ENCODE results near the gene SLC30A9.

Gene SLC30A9

DNA sequence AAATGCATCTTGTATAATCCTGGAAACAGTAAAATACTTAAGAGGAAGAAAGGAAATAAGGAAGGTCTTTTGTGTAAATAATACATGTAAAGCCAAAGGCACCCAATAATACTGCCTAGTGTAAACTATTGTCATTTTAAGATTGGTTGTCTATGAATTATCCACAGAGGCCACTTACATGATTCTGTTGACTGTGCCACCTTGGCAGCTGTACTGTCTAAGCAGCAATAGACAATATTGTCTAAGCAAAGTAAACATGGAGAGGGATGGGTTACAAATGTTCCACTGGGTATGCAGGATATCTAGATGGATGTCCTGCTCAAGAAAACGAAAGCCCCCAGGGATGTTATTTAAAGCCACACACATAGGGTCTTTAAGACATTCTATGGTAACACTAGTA lies 142.7 kb downstream of the SLC30A9 start:
- Histone ChIP-seq H3K9ac (ENCODE audit: low read depth, low read length) (no peak overlapping the region), H3K36me3 (ENCODE audit: insufficient read depth, low read length) (no peaks in the 10 kb centered on the region), H3K4me1 (ENCODE audit: insufficient read depth, low read length) (peaks cover 15% of the 10 kb centered on the region), H3K9me3 (ENCODE audit: control insufficient read depth, insufficient read depth, low read length) (no peaks in the 10 kb centered on the region)

DNA sequence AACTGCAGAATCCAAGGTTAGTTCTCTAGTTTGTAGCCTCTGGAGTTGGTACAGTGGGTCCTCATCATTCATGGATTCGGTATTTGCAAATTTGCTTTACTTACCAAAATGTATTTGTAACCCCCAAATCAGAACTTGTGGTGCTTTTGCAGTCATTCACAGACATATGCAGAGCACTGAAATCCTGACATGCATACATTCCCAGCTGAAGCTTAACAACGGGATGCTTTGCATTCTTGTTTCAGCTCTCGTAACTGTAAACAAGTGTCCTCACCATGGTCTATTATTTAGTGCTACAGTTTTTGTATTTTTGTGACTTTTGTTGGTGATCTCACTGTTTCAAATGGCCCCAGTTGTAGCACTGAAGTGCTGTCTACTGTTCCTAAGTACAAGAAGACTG lies 146.0 kb downstream of the SLC30A9 start:
- Histone ChIP-seq H3K9me3 (ENCODE audit: control insufficient read depth, insufficient read depth, low read length) (no peaks in the 10 kb centered on the region), H3K9ac (ENCODE audit: low read depth, low read length) (no peak overlapping the region), H3K36me3 (ENCODE audit: insufficient read depth, low read length) (no peaks in the 10 kb centered on the region), H3K4me1 (ENCODE audit: insufficient read depth, low read length) (peaks cover 15% of the 10 kb centered on the region)
